Suppressor macrophage treated with lipopolysaccharide for 4 hours (primary cell): ENCODE results near the gene MS4A10.
"Not testable (repeated sequence)": the region's sequence is repeated elsewhere in the genome, so short reads cannot be mapped to it uniquely, and the experiment has no call there.

ENCODE experiments used
- DNase-seq: peaks from one replicate; pipeline ENCODE4 v3.0.0-alpha.2; 2020

The MS4A10 gene

DNA sequence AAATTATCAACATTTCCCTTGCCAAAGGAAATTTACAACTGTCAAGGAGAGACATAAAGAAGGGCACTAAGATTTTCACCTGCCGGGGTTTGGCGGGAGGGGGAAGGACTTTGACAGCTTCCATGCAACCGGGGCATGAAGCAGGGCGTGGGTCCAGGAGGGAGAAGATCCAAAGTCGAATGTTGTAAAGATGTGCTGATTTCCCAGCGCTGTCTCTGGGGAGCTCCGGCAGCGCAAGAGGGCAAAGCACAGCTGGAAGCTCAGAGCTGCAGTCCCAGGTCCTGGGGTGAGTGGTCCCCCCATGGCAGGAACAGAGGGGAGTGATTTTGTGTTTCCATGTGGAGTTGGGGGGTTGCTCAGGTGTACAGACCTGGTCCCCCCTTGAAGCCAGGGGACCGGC lies at the start of gene MS4A10:
Gene MS4A10 (plus strand): TSS at position 198 of the 400 bp plus-strand sequence. CDS start 5,003 bp downstream, outside the sequence.
- DNase-seq: no peak

DNA sequence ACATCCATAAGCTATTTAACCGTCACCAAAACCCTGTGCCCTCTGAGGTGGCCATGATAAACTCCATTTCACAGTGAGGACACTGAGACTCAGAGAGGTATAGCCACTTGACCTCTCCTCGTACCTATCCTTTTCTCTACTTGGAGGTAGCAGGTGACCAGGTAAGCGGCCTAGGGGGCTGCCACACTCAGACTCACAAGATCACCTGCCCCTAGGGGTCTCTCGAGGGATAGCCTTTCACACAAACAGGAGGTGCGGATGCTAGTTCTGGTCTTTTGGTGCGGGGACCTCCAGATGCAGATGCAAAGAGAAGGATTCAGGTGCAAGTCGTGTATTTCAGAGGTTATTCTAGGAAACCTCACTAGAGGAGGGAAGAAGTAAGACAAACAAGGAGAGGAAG lies 46.0 kb upstream of the MS4A10 start:
- no peak for DNase-seq

GRCh38 chr11:60740573-60740972 lies 44.6 kb upstream of the MS4A10 start:
- DNase-seq: no peak

GRCh38 chr11:60741421-60741820 lies 43.7 kb upstream of the MS4A10 start:
- DNase-seq: no peak

DNA sequence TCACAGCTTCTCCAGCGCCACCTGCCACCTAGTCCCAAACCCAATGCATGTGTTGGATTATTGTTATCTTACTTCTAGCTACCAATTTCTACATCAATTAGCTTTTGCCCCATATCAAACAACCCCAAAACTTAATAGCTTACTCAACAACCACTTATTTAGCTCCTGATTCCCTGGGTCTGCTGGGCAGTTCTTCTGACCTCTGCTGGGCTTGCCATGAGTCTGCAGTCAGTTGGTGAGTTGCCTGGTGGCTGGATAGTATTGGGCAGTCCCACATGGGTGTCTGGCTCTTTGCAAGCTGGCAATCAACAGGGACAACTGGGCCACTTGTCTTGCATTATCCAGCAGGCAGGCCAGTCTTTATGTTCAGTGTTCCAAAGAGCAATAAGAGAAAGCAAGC lies 42.1 kb upstream of the MS4A10 start:
- no peak for DNase-seq

GRCh38 chr11:60744114-60744513 lies 41.0 kb upstream of the MS4A10 start:
- DNase-seq: no peak

GRCh38 chr11:60747359-60747873 lies 37.7 kb upstream of the MS4A10 start:
- no peak for DNase-seq

DNA sequence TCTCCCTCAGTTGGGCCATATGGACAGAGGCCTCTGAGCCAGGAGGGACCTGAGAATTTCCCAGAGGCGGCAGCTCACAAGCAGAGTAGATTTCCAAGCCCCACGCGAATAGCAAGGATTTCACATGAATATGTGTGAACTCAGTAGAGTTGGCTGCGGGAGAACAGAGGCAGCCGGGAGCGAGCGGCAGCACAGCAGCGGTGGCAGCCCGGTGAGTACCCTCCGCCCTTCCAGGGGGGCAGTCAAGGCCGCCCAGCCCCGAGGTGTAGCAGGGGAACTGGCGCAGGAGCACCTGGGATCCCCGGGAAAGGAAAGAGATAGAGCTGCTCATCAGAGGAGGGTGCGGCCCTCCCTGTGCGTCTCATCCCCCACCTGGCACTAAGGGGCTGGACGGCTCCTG lies 36.9 kb upstream of the MS4A10 start:
- DNase-seq: no peak

DNA sequence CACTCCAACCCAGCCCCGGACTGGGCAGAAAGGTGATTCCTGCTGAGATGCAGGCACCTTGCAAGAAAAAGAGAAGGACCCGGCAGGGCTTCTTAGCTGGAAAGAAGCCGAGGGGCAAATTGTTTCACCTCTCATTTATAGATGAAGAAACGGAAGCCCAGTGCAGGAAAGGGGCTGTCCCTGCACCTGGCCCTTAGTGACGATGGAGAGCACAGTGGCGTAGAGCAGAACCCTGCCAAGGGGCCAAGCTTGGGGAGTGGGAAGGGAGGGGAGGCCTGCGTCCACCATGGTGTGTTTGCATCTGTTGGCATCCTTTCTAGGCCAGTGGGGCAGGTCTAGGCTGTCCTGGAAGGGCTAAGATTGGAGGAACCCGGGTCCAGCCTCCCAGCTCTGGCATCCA lies 36.3 kb upstream of the MS4A10 start:
- DNase-seq: no peak

DNA sequence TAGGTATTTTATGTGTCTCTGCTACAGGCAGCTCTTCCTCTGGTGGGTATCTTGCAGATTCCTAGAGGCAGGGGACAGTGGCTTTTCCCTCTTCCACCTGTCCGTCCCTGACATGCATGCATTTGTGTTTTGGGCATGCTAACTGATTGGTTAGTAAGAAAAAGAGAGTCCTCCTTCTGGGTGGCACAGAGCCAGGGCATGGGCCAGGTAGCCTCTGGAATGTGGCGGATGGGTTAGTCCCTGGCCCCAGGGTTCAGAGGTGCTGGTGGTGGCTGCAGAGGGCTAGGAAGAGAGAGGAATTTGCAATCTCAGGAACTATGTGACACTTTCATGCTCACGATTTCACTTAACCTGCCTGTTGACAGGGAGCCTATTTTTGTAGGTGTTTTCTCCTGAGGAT lies 34.2 kb upstream of the MS4A10 start:
- no peak for DNase-seq

DNA sequence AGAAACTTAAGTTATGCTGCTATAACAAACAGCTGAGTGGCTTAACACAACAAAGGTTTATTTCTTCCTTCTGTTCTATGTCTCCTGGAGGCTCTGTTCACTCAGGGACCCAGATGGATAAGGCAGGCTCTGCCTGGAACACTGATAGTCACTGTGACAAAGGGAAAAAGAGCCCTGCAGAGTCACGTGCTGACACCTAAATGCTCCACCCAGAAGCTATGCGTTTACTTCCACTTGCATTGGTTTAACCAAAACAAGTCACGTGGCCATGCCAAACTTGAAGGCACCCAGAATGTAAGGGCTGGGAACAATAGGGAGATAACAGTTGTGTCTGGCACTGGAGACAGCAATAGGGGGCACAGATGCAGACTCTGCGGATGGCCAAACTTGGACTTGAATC lies 31.8 kb upstream of the MS4A10 start:
- no peak for DNase-seq

- no peak for DNase-seq
Observed at GRCh38 chr11:60754887-60755286, 30.2 kb upstream of the MS4A10 start.

DNA sequence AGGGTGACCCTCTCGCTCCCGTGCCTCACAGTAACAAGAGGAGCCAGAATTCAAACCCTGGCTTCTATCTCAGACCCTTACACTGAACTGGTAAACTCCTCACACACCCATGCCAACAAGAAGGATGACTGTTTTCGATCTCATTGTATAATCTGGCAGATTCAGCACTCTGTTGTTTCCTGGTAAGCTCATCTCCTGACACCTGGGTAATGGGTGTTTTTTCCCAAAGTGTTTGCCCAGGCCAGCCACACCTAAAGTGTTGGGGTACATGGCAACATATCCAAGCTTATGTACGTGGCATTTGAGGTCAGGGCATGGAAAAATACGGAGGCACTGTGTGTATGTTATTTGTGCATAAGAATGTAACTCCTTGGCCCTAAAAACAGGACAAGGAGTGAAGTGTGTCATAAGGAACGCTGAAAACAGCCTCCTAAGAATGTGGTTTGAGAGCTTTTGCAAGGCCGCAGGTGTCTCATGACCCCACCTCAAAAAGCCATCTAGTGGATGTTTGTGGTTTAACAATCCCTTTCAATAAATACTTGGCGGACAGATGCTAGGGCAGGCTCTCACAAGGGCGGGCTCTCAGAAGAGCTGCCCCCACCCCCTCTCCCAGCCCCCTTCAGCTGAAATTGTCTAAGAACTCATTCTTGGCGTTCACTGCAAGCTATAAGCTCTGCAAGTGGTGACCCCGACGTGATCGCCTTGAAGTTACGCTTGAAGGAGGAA lies 28.7 kb upstream of the MS4A10 start, which contains the start of gene MS4A15:
Gene MS4A15 (plus strand): TSS at position 561 of the 726 bp plus-strand sequence. CDS start 6,867 bp downstream, outside the sequence.
- peak; percentile 22 for DNase-seq

- DNase-seq: no peak
Observed at GRCh38 chr11:60757231-60757800, 27.8 kb upstream of the MS4A10 start.

- not testable (repeated sequence) for DNase-seq
Observed at GRCh38 chr11:60758671-60759070, 26.5 kb upstream of the MS4A10 start.

- DNase-seq: peak; percentile 36
Observed at GRCh38 chr11:60759438-60760225, 25.5 kb upstream of the MS4A10 start.

DNA sequence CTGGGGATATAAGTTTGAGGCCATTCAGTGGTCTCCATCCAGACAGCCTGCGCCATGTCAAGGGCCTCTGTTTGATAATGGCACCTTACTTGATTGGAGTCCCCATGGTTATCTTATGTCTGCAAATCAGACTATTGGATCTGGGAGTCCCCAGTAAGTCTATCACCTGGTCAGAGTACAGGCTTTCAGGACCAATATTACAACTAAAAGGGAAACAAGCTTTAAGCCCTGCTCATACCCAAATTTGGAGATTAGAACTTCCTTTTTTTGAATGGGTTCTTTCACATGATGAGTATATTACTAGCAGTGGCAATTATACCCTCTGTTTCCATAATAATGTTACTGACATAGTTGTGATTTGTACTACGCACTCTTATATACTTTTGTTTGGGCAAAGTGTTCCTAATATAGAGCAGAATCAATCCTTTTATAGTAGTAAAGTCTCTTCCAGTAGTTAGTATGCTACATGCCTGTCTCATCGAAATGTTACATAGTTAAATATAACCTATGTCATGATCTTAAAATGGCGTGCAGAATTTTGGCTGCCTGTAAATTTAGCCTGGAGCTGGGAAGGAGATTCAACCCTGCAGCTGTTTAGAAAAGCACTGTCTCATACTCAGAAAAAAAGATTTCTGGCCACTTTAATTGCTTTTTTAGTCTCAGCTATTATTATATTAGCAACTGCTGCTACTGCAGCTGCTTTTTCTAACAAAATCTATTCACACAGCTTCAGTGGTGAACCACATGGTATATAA lies 23.5 kb upstream of the MS4A10 start:
- no peak for DNase-seq

- no peak for DNase-seq
Observed at GRCh38 chr11:60762851-60763691, 22.1 kb upstream of the MS4A10 start.

GRCh38 chr11:60763692-60764369 lies 21.3 kb upstream of the MS4A10 start:
- no peak for DNase-seq

- no peak for DNase-seq
Observed at GRCh38 chr11:60764879-60765278, 20.3 kb upstream of the MS4A10 start.

DNA sequence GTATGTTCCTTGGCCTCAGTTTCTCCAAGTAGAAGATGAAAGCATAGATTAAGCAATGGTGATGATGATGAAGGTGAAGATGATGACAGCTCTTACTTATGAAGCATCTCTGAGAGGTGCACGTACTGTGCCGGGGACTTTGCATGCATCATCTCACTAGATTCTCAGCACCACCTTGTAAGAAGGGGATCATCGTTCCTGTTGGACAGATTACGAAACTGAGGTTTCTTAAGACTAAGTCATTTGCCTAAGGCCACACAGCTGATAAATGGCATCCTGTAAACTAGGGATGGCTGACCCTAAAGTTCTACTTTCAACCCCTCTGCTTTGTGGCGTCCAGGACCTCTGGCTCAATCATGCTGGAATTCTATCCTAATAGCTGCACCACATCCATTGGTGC lies 19.8 kb upstream of the MS4A10 start:
- no peak for DNase-seq
